Cerebellar cortex (tissue), 1 donor: ENCODE results near the gene CFD.

ENCODE experiments used
- DNase-seq: peaks from one replicate; pipeline ENCODE4 v3.0.0-alpha.2; 2015; ENCODE audit warnings: low spot score

The CFD gene

GRCh38 chr19:906480-906879 is 47.0 kb downstream of the CFD start:
- no peak for DNase-seq

DNA sequence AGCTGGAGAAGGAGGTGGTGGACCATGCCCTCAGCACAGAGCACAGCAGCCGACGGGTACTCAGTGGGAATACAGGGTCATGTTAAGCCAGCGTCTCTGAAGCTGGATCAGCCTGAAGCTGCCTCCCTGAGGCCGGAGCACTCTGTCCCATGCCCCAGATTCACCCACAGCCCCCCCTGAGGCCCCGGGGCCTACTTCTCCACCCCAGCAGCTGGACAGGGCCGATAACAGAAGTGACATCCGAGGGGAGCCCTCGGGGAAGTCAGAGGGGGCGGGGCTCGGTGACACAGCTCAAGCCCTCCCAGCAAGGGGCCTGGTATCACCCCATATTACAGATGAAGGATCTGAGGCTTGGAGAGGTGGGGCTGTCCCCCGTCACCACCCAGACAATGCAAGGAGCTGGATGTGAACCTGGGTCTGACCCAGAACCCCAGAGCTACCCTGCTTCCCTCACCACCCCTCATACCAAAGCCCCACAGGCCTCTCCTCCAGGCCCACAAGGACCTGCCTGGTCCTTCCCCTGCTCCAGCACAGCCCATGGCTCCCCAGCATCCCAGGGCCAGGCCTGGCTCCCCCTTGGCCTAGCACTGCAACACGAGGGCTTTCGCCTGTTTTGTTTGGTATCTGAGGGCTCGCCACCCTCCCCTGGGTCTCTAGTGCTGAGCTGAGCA is 47.9 kb downstream of the CFD start:
- DNase-seq: no peak

DNA sequence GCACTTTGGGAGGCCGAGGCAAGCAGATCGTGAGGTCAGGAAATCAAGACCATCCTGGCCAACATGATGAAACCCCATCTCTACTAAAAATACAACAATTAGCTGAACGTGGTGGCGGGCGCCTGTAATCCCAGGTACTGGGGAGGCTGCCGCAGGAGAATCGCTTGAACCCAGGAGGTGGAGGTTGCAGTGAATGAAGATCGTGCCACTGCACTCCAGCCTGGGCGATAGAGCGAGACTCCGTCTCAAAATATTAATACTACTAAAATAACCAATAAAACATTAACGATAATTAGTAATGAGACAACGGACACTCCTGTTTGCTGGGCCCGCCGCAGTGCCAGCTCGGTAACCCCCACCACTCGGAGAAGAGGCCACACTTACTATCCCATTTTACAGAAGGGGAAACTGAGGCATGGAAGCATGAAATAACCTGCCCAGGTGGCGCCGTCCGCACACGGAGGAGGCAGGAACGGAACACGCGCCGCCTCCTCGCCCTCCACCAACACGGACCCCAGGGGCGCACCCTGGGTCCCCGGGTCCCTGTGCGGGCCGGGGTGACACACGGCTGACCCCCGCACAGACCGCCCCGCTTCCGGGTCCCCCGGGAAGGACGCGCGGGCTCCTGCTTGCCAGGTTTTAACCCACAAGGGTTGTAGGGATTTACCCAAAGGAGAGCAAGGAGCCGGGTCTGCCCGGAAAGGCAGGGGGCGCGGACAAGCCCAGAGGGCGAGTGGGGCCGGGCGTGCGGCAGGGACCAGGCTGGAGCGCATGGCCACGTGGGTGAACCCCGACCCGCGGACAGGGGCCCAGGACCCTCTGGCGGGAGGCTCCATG is 52.0 kb downstream of the CFD start:
- DNase-seq: no peak

GRCh38 chr19:912181-913079 is 53.0 kb downstream of the CFD start:
- no peak for DNase-seq
